Esophagus (tissue), 2 donors: ENCODE results near the gene A3GALT2. TPM values are rescaled to one million over a fixed set of nuclear protein-coding genes. Genes with fewer than 3 reads are reported as not detected.

Experiments used
- H3K27ac ChIP-seq, 2 donors: one replicate each; pipeline ENCODE4 v1.5.1; 2013; ENCODE audit warnings: low read depth in 2 of 2, mild to moderate bottlenecking in 2 of 2, inconsistent platforms in 1 of 2, low read length in 1 of 2, moderate library complexity in 1 of 2
- H3K27me3 ChIP-seq, 2 donors: one replicate each; pipeline ENCODE4 v1.6.1; 2013; ENCODE audit warnings: low read length in 2 of 2, control low read depth in 1 of 2, mild to moderate bottlenecking in 1 of 2; ENCODE audit not compliant: insufficient read depth in 2 of 2, control insufficient read depth in 1 of 2
- H3K36me3 ChIP-seq, 2 donors: one replicate each; pipeline ENCODE4 v1.6.1; 2013; ENCODE audit warnings: low read length in 1 of 2; ENCODE audit not compliant: control insufficient read depth in 2 of 2, insufficient read depth in 2 of 2
- H3K4me1 ChIP-seq, 2 donors: one replicate each; pipeline ENCODE4 v1.6.1; 2013; ENCODE audit warnings: low read length in 1 of 2; ENCODE audit not compliant: control insufficient read depth in 2 of 2, insufficient read depth in 2 of 2
- H3K4me3 ChIP-seq, 2 donors: one replicate each; pipeline ENCODE4 v1.5.1; 2013; ENCODE audit warnings: low read length in 2 of 2, mild to moderate bottlenecking in 2 of 2, low read depth in 1 of 2, moderate library complexity in 1 of 2
- H3K9me3 ChIP-seq, 2 donors: one replicate each; pipeline ENCODE4 v1.6.1; 2013; ENCODE audit warnings: mild to moderate bottlenecking in 2 of 2, low read depth in 1 of 2, low read length in 1 of 2, moderate library complexity in 1 of 2; ENCODE audit not compliant: control insufficient read depth in 2 of 2, insufficient read depth in 1 of 2
- WGBS, 2 donors: extraction: QIAGEN DNeasy Blood & Tissue Kit; methylation state at CpG; one replicate each; pipeline ENCODE4 v1.1.7; 2013; 5-methylcytosine and 5-hydroxymethylcytosine counted together
- polyA plus RNA-seq, 2 donors: library from polyadenylated mRNA; stranded (reverse); fragments of 200-250 nt; gene quantifications; one replicate each; pipeline ENCODE4 v1.2.3, GENCODE V29; 2013
- donor health status: healthy with polysubstance abuse.
- donor health status: Bipolar disorder and iron deficiency.

Gene A3GALT2
- polyA plus RNA-seq, 2 donors, result 0.04 TPM; not detected in 1

- Histone ChIP-seq H3K27me3 (no peaks in the 10 kb centered on the region), H3K4me3 (no peak overlapping the region), H3K4me1 (peaks cover 4 to 17% of the 10 kb centered on the region in 2 donors), H3K27ac (no peak overlapping the region), H3K36me3 (peaks cover 0 to 7% of the 10 kb centered on the region in 2 donors), H3K9me3 (no peaks in the 10 kb centered on the region)
- WGBS, 2 donors, result 87% methylated on average over 5 of the region's 5 CpGs
These were observed 56.9 kb downstream of the A3GALT2 start for GRCh38 chr1:33263890-33264504.

DNA sequence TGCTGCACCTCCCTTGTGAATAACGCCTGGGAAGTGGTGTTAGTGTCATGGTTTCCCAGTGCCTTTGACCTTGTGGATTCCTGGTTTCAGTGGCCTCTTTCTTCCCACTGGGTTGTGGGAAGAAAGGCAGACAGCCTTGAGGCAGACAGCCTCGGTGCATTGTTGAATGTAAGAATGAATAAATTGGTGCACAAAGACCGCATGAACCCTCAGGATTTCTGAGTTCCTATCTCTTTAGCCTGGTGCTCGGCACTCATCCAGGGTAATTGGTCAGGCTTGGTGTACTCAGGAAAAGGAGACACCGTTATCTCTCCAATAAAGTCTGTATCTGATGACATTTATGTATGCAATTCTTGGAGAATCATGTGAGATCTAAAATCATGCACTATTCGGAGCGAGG is 59.6 kb downstream of the A3GALT2 start:
- Histone ChIP-seq H3K4me3 (no peak overlapping the region), H3K27ac (no peak overlapping the region), H3K9me3 (no peaks in the 10 kb centered on the region), H3K4me1 (peaks cover 7 to 30% of the 10 kb centered on the region in 2 donors), H3K36me3 (peaks cover 0 to 7% of the 10 kb centered on the region in 2 donors), H3K27me3 (no peaks in the 10 kb centered on the region)
- 66 to 72% methylated on average over 7 of the region's 7 CpGs for WGBS, 2 donors

DNA sequence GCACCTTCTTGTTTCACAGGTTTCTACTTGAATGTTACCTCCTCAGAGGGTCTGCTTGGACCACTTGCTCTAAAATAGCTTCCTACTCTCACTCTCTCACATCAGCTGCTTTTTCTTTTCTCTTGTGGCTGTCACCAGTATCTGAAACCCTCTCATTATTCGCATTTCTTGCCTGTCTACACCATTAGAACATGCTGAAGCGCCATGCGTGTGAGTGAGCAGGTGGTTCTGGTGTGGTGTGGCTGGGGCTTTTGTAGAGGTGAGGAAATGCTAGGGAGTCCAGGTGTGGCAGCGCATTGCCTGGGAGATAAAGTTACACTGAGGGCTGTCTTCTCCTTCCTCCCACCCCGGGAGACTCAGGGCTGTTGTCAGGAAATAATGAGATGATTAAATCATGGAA is 60.5 kb downstream of the A3GALT2 start:
- Histone ChIP-seq H3K4me1 (peaks cover 7 to 23% of the 10 kb centered on the region in 2 donors), H3K36me3 (peaks cover 0 to 3% of the 10 kb centered on the region in 2 donors), H3K9me3 (no peaks in the 10 kb centered on the region), H3K27ac (no peak overlapping the region), H3K4me3 (no peak overlapping the region), H3K27me3 (no peaks in the 10 kb centered on the region)
- WGBS, 2 donors, result 77 to 82% methylated on average over 5 of the region's 5 CpGs

DNA sequence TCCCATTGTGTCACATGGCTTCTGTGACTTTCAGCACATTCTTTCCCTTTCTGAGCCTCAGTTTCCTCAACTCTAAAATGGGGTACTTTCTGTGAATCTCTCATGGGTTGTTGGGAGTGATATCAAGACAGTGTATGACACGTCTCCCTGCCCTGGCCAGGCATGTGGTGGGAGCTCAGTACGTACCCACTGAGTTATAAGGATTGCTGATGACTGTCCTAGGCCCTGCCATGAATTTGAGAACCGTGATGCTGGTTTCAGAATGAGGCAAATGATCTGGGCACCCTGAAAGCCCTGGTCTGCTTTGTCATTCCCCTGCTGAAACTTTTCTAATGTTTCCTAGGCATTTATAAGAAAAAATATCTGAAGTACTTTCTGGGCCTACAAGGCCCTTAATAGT is 61.0 kb downstream of the A3GALT2 start:
- H3K4me1 ChIP-seq, result peaks cover 7 to 23% of the 10 kb centered on the region in 2 donors
- no peaks in the 10 kb centered on the region for H3K9me3 ChIP-seq
- no peak overlapping the region for H3K4me3 ChIP-seq
- H3K27me3 ChIP-seq, result no peaks in the 10 kb centered on the region
- H3K36me3 ChIP-seq, result peaks cover 0 to 3% of the 10 kb centered on the region in 2 donors
- H3K27ac ChIP-seq, result no peak overlapping the region
- 84 to 89% methylated on average over 3 of the region's 3 CpGs for WGBS, 2 donors

GRCh38 chr1:33258788-33259274 is 62.1 kb downstream of the A3GALT2 start:
- no peak overlapping the region for H3K4me3 ChIP-seq

GRCh38 chr1:33257772-33258712 is 62.9 kb downstream of the A3GALT2 start:
- H3K27me3 ChIP-seq, result no peaks in the 10 kb centered on the region
- peaks cover 0 to 3% of the 10 kb centered on the region in 2 donors for H3K36me3 ChIP-seq
- peak overlapping the region; percentile 85 to 92 for H3K27ac ChIP-seq
- WGBS, 2 donors, result 32 to 35% methylated on average over 18 to 19 of the region's 19 CpGs
- H3K9me3 ChIP-seq, result no peaks in the 10 kb centered on the region
- H3K4me3 ChIP-seq, result peak overlapping the region; percentile 58 to 89
- peaks cover 7 to 23% of the 10 kb centered on the region in 2 donors for H3K4me1 ChIP-seq

More at GRCh38 chr1:33258788-33259274, 62.1 kb downstream of the A3GALT2 start:
- no peak overlapping the region for H3K27ac ChIP-seq
- H3K9me3 ChIP-seq, result no peaks in the 10 kb centered on the region
- peaks cover 7 to 23% of the 10 kb centered on the region in 2 donors for H3K4me1 ChIP-seq
- peaks cover 0 to 3% of the 10 kb centered on the region in 2 donors for H3K36me3 ChIP-seq
- WGBS, 2 donors, result 80 to 85% methylated on average over 2 of the region's 2 CpGs
- H3K27me3 ChIP-seq, result no peaks in the 10 kb centered on the region

- H3K36me3 ChIP-seq, result no peaks in the 10 kb centered on the region
- no peaks in the 10 kb centered on the region for H3K9me3 ChIP-seq
- 1 to 4% methylated on average over 18 of the region's 18 CpGs for WGBS, 2 donors
- H3K4me3 ChIP-seq, result peak overlapping the region; percentile 58 to 89
- H3K4me1 ChIP-seq, result peaks cover 7 to 21% of the 10 kb centered on the region in 2 donors
- peak overlapping the region; percentile 85 to 92 for H3K27ac ChIP-seq
- no peaks in the 10 kb centered on the region for H3K27me3 ChIP-seq
These were observed 63.6 kb downstream of the A3GALT2 start for GRCh38 chr1:33257207-33257771.

Other genes starting within 250 kb of the A3GALT2 start
- under 1 TPM; 0.63 to 0.72 TPM for gene AZIN2, start 239.9 kb downstream of the A3GALT2 start, polyA plus RNA-seq
- gene TRIM62, start 139.1 kb downstream of the A3GALT2 start, polyA plus RNA-seq, result 1 to 10 TPM; 4.6 to 5.0 TPM
- 10 to 100 TPM in 1 of 2 donors, 1 to 10 TPM in 1; 6.8 to 13.3 TPM for gene ZNF362, start 64.6 kb downstream of the A3GALT2 start, polyA plus RNA-seq
- gene PHC2, start 110.0 kb upstream of the A3GALT2 start, polyA plus RNA-seq, result 10 to 100 TPM; 28.0 to 46.4 TPM
- under 1 TPM; 0.51 to 0.75 TPM for gene ZSCAN20, start 151.5 kb upstream of the A3GALT2 start, polyA plus RNA-seq